Pancreas (tissue), 10 donors: ENCODE measurements around the gene RERE. TPM values are rescaled to one million over a fixed set of nuclear protein-coding genes. Genes with fewer than 3 reads are reported as not detected.

Source experiments
- ATAC-seq, 4 donors: fragments of 200-7000 bp; cut with Tn5 transposase; one replicate each; pipeline versions ENCODE4 v1.8.0 to v1.9.1; 2020; ENCODE audit warnings: mild to moderate bottlenecking in 4 of 4, moderate library complexity in 4 of 4
- DNase-seq, 6 donors: peaks; one replicate each; pipeline ENCODE4 v3.0.0-alpha.2; 2020
- FAIRE-seq: peaks from 2 replicates; lab custom pipeline; 2012; peaks lifted over from hg19 to GRCh38; lab: Jason Lieb, UNC
- H3K27ac ChIP-seq, 4 donors: fragments of 200-600 bp; sonication (generic); 1 replicate in 3 of 4; 2 replicates in 1 of 4; pipeline versions ENCODE4 v1.5.0 to v1.8.0; 2020
- H3K27me3 ChIP-seq, 4 donors: fragments of 200-600 bp; one replicate each; pipeline ENCODE4 v1.8.0; 2021
- H3K36me3 ChIP-seq, 3 donors: fragments of 200-600 bp; sonication (generic) in 1 of 3; one replicate each; pipeline versions ENCODE4 v1.5.0 to v1.8.0; 2020 to 2021
- H3K4me1 ChIP-seq, 3 donors: fragments of 200-600 bp; one replicate each; pipeline ENCODE4 v1.8.0; 2021
- H3K4me3 ChIP-seq, 4 donors: fragments of 200-600 bp; sonication (generic) in 2 of 4; one replicate each; pipeline versions ENCODE4 v1.5.0 to v1.8.0; 2020 to 2021
- H3K9me3 ChIP-seq, 4 donors: fragments of 200-600 bp; one replicate each; pipeline ENCODE4 v1.8.0; 2021
- CTCF ChIP-seq, 4 donors: fragments of 200-600 bp; sonication (generic) in 3 of 4; IDR thresholded peaks; one replicate each; pipeline versions ENCODE4 v1.5.0 to v1.8.0; 2021; ENCODE audit warnings: antibody characterized with exemption in 4 of 4
- WGBS, 2 donors: extraction: QIAGEN DNeasy Blood & Tissue Kit; methylation state at CpG; one replicate each; pipeline ENCODE4 v1.1.7; 2013; 5-methylcytosine and 5-hydroxymethylcytosine counted together
- intact Hi-C, 3 donors: fragments of 100-400 bp; cut with DNase I; formaldehyde crosslinking; loops; one replicate each; pipeline versions ENCODE4 v1.11.1 to v1.14.2; 2022
- polyA plus RNA-seq, 2 donors: library from polyadenylated mRNA; stranded (reverse); fragments of 200-250 nt; gene quantifications; one replicate each; pipeline ENCODE4 v1.2.3, GENCODE V29; 2013
- total RNA-seq, 6 donors: library from RNA; stranded (reverse); fragmentation: NEBNext Ultra II Directional in 4 of 6; extraction: Animal tissue kit (Norgen Biotek cat#: 25700) in 4 of 6; gene quantifications; one replicate each; pipeline versions ENCODE4 v1.2.1 to v1.2.4, GENCODE V29; 2021 to 2023
- donor health status: healthy with polysubstance abuse.
- donor health status: DM: no; HTN: no; CAD: no; lungs with moderate emphysema.
- donor health status: DM: no; HTN: no; CAD: no.
- donor health status: control.
- donor health status: control.
- donor health status: Bipolar disorder and iron deficiency.
- donor health status: DM: yes; HTN: yes; CAD: no.
- donor health status: DM: no; HTN: no; CAD: no.
- donor health status: DM: no; HTN: no; CAD: no.
- donor health status: DM: yes; HTN: yes; CAD: no.

The RERE gene
- total and polyA plus RNA-seq, 8 donors, result 27.0 to 76.7 (median 50.7) TPM

- H3K36me3 ChIP-seq, result no peaks in the 10 kb centered on the region
- H3K27ac ChIP-seq, result no peak overlapping the region
- no peak for ATAC-seq
- H3K27me3 ChIP-seq, result no peaks in the 10 kb centered on the region
- 96 to 97% methylated on average over 3 of the region's 3 CpGs for WGBS, 2 donors
- H3K4me1 ChIP-seq, result peaks cover 13 to 29% (median 17%) of the 10 kb centered on the region in 3 donors
- H3K4me3 ChIP-seq, result no peak overlapping the region
- no peak for FAIRE-seq
- DNase-seq, result no peak
- intact Hi-C loops, result no loop called here
- no peak for TF ChIP-seq CTCF (IDR thresholded peaks at IDR 0.05)
- no peaks in the 10 kb centered on the region for H3K9me3 ChIP-seq
These were observed 391.7 kb downstream of the RERE start for GRCh38 chr1:8425781-8426161.

- no peak for ATAC-seq
- no peak for DNase-seq
- intact Hi-C loops, result no loop called here
- WGBS, 2 donors, result 84% methylated on average over 10 of the region's 10 CpGs
- FAIRE-seq, result no peak
- no peak for TF ChIP-seq CTCF (IDR thresholded peaks at IDR 0.05)
- Histone ChIP-seq H3K27me3 (no peaks in the 10 kb centered on the region), H3K36me3 (no peaks in the 10 kb centered on the region), H3K27ac (peak overlapping the region; percentile 82 to 95 (median 87)), H3K9me3 (no peaks in the 10 kb centered on the region), H3K4me3 (no peak overlapping the region), H3K4me1 (peaks cover 16 to 34% (median 22%) of the 10 kb centered on the region in 3 donors)
These were observed 392.2 kb downstream of the RERE start for GRCh38 chr1:8425150-8425780.

GRCh38 chr1:8424539-8425116, 392.8 kb downstream of the RERE start:
- ATAC-seq, result peak; percentile 37 to 44 (median 41)
- Histone ChIP-seq H3K4me3 (peak overlapping the region in 2 of 4 donors; percentile 79 to 85), H3K27ac (peak overlapping the region; percentile 82 to 95 (median 87)), H3K36me3 (no peaks in the 10 kb centered on the region), H3K27me3 (no peaks in the 10 kb centered on the region), H3K4me1 (peaks cover 22 to 41% (median 29%) of the 10 kb centered on the region in 3 donors), H3K9me3 (no peaks in the 10 kb centered on the region)
- TF ChIP-seq CTCF (IDR thresholded peaks at IDR 0.05), result no peak
- no peak for FAIRE-seq
- 11 to 13% methylated on average over 9 of the region's 9 CpGs for WGBS, 2 donors
- intact Hi-C loops, result loop anchor here in 1 of 3 donors (5.0 kb wide), 1 partner anchor 52 kb away; no protein-coding TSS in a partner anchor
- peak in 4 of 6 donors; percentile 44 to 62 (median 52) for DNase-seq

GRCh38 chr1:8423692-8424538, 393.5 kb downstream of the RERE start:
- ATAC-seq, result peak; percentile 51 to 78 (median 56)
- Histone ChIP-seq H3K9me3 (no peaks in the 10 kb centered on the region), H3K27me3 (no peaks in the 10 kb centered on the region), H3K4me1 (peaks cover 29 to 48% (median 36%) of the 10 kb centered on the region in 3 donors), H3K27ac (peak overlapping the region; percentile 82 to 95 (median 87)), H3K4me3 (peak overlapping the region; percentile 61 to 85 (median 73)), H3K36me3 (no peaks in the 10 kb centered on the region)
- peak; percentile 45 to 77 (median 56) for DNase-seq
- FAIRE-seq, result no peak
- TF ChIP-seq CTCF (IDR thresholded peaks at IDR 0.05), result no peak
- intact Hi-C loops, result loop anchor here in 1 of 3 donors (5.0 kb wide), 1 partner anchor 52 kb away; no protein-coding TSS in a partner anchor
- WGBS, 2 donors, result 2% methylated on average over 32 to 79 of the region's 79 CpGs
